Measurements from ENCODE around the gene UNC119.
"Not testable (repeated sequence)": the region's sequence is repeated elsewhere in the genome, so short reads cannot be mapped to it uniquely, and the experiment has no call there.

- not testable (repeated sequence) for TF ChIP-seq SP1 (IDR thresholded peaks at IDR 0.05); FOXK2 (IDR thresholded peaks at IDR 0.05); SUZ12 (IDR thresholded peaks at IDR 0.05); PKNOX1 (IDR thresholded peaks at IDR 0.05); HDGF (IDR thresholded peaks at IDR 0.05; ENCODE audit: borderline replicate concordance); ZNF384 (IDR thresholded peaks at IDR 0.05); TARDBP (IDR thresholded peaks at IDR 0.05); NFRKB (IDR thresholded peaks at IDR 0.05); BHLHE40 (IDR thresholded peaks at IDR 0.05; ENCODE audit: borderline replicate concordance); L3MBTL2 (conservative IDR thresholded peaks at IDR 0.05); FOXM1 (IDR thresholded peaks at IDR 0.05; ENCODE audit: borderline replicate concordance); ARNT (IDR thresholded peaks at IDR 0.05)
Measured at GRCh38 chr17:28522281-28522680, 30.1 kb downstream of the UNC119 start.

Measured in HEK293T (cell line).